SH-SY5Y (cell line): ENCODE results near the gene SCTR.

ENCODE experiments used
- GATA2 ChIP-seq: IDR thresholded peaks from 2 replicates; pipeline ENCODE4 v1.6.1; 2011; ENCODE audit warnings: mild to moderate bottlenecking, low read depth, low read length
- GATA3 ChIP-seq: IDR thresholded peaks from 2 replicates; pipeline ENCODE4 v1.6.1; 2011; ENCODE audit warnings: low read depth, mild to moderate bottlenecking, low read length, moderate library complexity

Gene SCTR

DNA sequence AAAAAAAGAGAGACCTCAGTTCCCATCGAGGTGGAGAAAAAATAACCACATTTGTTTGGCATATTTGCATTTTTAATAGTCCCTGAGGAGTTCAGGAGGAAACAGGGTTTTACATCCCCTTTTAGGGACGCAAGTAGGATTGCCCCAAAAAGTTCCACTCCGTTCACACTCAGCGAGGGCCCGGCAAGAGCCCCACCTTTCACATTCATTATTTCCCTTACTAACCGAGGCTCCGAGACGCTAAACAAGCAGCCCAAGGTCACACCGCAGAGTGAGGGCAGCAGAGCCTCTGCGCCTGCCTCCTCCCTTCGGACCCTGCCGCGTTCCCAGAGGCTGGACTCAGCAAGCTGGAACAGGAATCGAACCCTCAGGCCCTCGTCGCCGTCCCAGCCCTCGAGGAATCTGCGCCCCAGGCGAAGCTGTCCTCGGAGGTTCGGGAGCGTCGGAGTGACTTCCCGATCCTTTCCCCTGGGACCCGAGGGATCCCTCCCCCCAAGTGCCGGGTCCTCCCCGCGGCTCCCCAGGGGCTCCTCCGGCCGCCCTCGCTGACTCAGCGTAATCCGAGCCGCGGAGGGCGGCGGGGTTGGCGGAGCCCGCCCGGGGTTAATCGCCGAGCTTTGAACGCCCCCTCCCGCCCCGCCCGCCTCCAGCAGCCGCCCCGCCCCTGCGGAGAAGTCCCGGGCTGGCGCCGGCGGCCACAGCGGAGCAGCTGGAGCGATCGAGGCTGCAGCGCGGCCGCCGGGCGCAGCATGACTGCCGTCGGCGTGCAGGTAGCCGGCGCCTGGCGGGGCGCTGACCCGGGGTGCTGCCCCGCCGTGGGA, 92.9 kb downstream of the SCTR start, which contains the start of gene TMEM37:
Gene TMEM37, plus strand, starts transcription at position 700 of the 821 bp plus-strand sequence. Its CDS starts 50 bp downstream, at position 750.
- TF ChIP-seq GATA2: no peak

DNA sequence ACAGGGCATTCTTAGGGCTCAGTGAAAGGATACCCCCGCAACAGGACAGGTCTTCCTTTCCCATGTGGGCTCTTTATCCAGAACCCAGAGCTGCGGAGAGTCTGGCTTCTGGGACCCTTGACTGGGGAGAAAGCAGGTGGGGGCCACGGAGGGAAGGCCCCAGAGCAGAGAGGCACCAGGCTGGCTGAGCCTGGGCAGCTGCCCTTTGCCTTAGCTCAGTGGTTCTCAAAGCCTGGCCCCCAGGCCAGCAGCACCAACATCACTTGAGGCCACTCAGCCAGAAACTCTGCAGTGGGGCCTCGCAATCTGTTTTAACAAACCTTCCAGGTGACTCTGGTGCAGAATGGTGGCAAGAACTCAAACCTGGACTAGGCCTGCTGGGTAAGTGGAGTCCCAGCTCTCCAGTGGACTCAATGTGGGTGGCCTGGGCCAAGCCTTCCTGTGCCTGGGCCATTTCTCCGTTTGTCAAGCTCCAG, 94.2 kb downstream of the SCTR start:
- TF ChIP-seq GATA2: no peak
- TF ChIP-seq GATA3: no peak

DNA sequence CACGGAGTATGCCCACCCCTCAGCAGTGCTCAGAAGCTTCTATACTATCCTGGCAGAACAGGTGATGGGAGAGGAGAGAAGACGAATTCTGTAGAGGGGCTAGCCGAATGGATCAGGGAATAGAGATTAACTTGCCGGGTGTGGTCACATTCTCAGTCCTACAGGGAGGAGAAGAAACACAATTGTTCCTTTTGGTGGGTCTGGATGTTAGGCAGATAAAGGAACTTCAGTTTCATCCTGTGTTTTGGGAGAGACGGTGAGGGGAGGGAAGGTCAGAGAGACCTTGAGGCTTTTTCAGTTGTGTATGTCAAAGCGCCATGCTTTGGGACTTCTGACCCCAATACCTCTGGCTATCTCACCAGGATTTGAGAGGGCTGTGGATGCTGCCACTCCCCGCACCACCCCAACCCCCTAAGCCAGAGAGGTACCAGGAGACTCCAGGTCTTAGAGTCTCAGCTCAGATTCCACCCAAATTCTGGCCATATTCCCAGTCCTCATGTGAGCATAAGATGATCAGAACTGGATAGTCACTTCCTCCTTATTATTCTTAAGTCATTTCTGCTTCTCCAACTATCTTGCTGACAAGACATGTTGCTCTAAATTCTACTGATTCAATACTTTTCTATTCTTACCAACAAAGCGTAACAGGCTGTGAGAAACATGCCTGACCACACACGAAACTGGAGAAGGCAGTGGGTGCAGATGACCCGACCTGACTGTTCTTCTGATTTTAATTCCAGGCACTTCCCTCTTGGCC, 94.9 kb downstream of the SCTR start:
- TF ChIP-seq GATA2: no peak
- no peak for TF ChIP-seq GATA3

DNA sequence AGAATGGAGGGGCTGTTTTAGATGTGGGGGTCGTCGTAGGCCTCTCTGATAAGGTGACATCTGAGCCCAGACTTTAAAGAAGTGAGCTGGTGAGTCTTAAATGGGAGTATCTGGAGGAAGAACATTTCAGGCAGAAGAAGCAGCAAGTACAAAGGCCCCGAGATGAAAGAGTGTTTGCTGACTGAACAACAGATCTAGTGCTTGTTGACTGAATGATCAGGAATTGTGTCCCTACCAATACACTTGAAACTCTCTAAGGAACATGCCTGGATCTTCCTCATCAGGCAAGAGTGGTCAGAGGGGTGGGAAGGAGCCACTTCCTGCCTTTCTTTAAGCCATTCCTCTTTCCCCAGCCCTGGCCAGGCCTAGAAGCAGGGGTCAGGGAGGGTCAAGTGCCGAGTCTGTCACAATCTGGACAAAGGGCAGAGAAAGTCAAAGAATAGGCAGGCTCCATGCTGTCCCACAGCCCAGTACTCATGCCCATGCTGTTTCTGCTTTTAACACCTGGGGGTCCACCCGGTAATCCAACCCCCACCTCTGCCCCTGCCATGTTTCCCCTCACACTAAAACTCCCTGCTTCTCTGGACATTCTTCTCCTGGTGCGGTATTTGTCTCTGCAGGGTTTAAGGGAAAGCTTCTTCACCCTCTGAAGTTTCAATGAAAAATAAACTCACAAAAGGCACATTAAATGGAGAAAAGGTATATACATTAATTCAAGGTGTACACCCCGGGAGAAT, 95.6 kb downstream of the SCTR start:
- TF ChIP-seq GATA2 (no peak), GATA3 (no peak)

DNA sequence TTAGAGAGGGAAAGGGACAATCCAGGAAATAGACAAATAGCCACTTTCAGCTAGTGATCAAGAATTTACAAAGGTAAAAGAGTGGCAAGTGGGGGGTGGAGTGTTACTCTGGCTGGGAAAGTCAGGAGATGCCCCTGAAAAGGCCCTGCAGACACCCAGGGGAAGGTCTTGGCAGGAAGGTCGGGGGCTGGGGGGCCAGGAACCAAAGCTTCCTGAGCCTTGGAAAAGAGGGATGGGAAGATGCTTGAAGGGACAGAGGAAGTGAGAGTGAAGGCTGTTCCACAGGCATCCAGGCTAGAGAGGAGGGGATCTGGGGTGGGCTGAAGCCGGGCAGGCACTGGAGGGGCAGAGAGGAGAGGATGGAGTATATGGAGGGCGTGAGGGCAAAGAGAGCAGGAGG, 96.5 kb downstream of the SCTR start:
- no peak for TF ChIP-seq GATA2
- TF ChIP-seq GATA3: no peak

DNA sequence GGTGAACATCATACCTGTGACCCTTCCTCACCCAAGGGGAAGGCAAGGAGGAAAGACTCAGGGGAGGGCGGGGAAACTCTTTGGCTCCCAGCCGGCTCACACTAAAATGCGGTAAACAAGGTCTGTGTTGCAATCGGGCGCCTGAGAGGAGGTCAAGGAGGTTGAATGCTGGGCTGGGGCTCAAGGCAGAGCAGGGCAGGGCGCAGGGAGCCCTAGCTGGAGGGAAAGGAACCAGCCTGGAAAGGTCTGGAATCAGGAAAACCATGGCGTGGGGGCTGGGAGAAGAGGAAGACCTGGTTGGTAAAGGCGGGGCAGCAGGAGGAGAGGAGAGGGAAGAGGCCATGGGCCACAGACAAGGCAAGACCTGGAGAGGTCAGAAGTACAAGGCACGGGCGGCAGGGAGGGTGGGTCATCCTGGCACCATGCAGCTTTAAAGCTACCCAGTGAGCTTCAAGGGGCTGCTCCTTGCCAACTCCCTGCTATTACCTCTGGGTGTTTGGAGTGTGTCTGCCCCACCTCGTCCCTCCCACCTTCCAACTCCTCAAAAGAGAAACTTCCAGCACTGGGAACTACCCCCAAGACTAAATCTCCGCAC, 97.4 kb downstream of the SCTR start:
- TF ChIP-seq GATA3: no peak
- TF ChIP-seq GATA2: no peak

DNA sequence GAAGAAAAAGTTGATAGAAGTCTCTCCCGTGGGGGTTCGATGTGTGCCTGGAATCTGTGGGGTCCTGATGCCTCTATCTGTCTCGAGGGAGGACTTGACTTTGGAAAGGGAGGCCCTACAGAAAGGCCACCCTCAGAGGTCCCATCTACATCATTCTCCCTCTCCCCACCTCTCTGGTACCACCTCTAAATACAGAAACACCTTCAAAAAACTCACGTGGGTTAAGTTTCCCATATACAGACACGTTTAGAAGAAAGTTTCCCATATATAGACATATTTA, 97.9 kb downstream of the SCTR start:
- TF ChIP-seq GATA3 (no peak), GATA2 (no peak)

DNA sequence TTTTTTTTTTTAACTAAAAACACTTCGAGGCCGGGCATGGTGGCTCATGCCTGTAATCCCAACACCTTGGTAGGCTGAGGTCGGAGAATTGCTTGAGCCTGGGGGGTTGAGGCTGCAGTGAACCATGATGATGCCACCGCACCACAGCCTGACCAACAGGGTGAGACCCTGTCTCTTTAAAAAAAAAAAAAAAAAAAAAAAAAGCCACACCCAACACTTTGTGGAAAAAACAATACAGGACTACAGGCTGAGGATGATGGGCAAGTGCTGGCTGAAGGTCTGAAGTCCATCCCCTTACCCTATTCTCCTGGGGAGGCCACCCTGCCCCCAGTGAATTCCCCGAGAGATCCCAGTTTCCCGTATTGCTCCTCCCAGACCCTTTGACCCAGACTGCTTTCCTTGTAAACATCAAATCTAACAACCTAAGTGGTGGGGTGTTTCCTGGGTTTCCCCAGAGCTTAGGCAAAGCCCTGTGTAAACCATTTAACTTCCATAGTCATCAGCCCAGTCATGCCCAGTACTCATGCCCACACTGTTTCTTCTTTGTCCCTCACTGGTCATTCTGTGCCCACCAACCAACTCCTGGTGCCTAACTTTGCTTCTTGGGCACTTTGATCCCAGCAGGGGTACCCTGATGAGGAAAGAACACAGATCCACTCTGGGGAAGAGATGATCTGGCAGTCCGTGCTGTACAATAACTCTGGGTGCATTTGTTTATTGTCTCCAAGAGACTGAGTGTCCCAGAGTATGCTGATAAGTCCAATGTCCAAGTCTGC, 98.5 kb downstream of the SCTR start:
- no peak for TF ChIP-seq GATA2
- no peak for TF ChIP-seq GATA3

DNA sequence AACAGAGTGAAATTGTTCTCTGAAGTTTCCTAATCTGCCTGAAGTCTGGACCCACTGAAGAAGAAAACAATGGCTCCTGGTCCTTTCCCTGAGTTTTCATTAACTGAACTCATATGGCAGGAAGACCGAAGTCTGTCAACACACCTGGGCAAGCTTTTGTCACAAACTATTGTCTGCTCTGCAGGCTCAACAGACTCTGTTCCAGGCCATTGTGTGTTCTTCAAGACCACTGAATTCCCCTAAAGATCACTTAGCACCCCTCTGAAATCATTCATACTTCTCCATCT, 99.2 kb downstream of the SCTR start:
- TF ChIP-seq GATA2: no peak
- no peak for TF ChIP-seq GATA3

DNA sequence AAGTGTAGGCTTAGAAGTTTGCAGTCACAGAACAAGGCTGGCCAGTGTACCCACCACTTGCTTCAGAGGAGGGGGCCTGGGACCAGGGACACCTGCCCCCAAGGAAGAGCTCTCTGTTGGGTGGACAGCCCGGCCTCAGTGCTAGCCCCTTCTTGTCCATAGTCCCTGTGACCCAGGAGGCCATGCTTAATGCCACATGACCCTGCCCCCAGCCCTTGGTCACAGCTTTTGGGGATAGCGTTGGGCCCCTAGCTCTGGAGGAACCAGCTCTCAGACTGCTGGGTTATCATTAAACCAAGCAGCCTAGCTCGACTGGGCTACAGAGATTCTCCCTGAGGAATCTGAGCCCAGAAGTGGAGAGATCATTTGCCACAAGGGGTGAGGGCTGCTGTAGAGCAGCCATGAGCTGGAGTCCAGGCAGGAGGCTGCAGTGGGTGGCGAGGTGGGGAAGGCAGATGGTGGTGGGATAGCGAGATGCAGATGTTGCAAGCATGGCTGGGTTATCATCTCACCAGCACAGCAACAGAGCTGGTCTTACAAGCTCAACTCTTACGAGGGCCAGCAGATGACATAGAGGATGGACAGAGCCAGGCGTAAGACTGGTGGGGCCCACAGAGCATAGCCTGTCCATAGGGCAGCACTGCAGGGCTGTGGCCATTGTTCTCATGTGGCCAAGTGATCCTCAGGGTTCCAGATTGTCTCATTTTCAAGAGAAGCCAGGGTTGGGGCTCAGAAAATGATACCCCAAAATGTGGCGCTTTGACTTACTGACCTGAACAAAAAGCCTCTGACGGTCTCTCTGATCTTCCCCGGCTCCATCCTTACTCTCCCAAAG, 99.8 kb downstream of the SCTR start:
- TF ChIP-seq GATA2: no peak
- TF ChIP-seq GATA3: no peak

DNA sequence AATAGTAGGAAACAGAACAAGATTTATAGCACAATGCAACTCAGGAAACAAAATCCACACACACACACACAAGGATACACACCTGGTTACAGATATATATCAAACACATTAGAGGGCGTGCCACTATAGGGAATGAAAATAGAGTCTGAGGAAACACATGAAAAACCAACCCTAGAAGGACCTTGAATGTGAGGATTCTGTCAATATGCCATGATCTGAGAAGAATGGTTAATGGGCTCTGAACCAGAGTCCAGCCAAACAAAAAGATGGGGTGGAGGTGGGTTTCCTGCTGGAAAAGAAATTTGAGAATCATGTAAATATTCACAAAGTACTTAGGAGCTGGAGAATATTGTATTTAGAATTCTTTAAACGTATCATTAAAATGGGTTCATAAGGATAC, 100.5 kb downstream of the SCTR start:
- TF ChIP-seq GATA3: no peak
- no peak for TF ChIP-seq GATA2

DNA sequence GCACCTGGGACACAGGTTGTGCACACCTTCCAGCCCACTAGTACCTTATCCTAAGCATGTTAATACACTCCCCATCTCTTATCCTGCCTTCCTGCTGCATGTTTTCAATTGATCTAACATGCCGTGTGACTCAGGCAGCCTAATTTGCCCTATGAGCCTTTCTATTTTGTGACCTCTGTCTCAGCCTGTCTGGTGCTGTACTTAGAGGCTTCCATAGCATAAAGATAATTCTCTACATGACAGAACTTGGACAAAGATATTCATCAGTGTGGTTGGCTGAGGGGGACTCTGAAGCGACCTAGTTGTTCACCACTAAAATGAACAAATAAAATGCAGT, 101.2 kb downstream of the SCTR start:
- TF ChIP-seq GATA3 (no peak), GATA2 (no peak)
